Measurements from ENCODE around the gene PLEKHA5.

PLEKHA5 gene

GRCh38 chr12:19125325-19125724 is 4.2 kb upstream of the PLEKHA5 start:
- no peak for TF ChIP-seq CTCF (IDR thresholded peaks at IDR 0.05; ENCODE audit: extremely low read depth, insufficient read depth, missing control alignments)
- DNase-seq (ENCODE audit: low spot score): no peak
- in situ Hi-C loops (cut with MboI; ENCODE audit: low pct_unique_long_range_greater_than_20kb, low sequenced_read_pairs, unreplicated experiment): no loop called here

GRCh38 chr12:19127270-19127669 is 2.3 kb upstream of the PLEKHA5 start:
- no peak for DNase-seq (ENCODE audit: low spot score)
- in situ Hi-C loops (cut with MboI; ENCODE audit: low pct_unique_long_range_greater_than_20kb, low sequenced_read_pairs, unreplicated experiment): no loop called here
- no peak for TF ChIP-seq CTCF (IDR thresholded peaks at IDR 0.05; ENCODE audit: extremely low read depth, insufficient read depth, missing control alignments)

GRCh38 chr12:19128485-19128884 is 1.0 kb upstream of the PLEKHA5 start:
- no peak for TF ChIP-seq CTCF (IDR thresholded peaks at IDR 0.05; ENCODE audit: extremely low read depth, insufficient read depth, missing control alignments)
- in situ Hi-C loops (cut with MboI; ENCODE audit: low pct_unique_long_range_greater_than_20kb, low sequenced_read_pairs, unreplicated experiment): no loop called here
- DNase-seq (ENCODE audit: low spot score): no peak

- TF ChIP-seq CTCF (IDR thresholded peaks at IDR 0.05; ENCODE audit: extremely low read depth, insufficient read depth, missing control alignments): no peak
- in situ Hi-C loops (cut with MboI; ENCODE audit: low pct_unique_long_range_greater_than_20kb, low sequenced_read_pairs, unreplicated experiment): no loop called here
- no peak for DNase-seq (ENCODE audit: low spot score)
Measured at GRCh38 chr12:19129122-19129485, 429 bp upstream of the PLEKHA5 start.

GRCh38 chr12:19130224-19131024 is 891 bp downstream of the PLEKHA5 start:
- peak; percentile 27 for DNase-seq (ENCODE audit: low spot score)
- in situ Hi-C loops (cut with MboI; ENCODE audit: low pct_unique_long_range_greater_than_20kb, low sequenced_read_pairs, unreplicated experiment): no loop called here
- TF ChIP-seq CTCF (IDR thresholded peaks at IDR 0.05; ENCODE audit: extremely low read depth, insufficient read depth, missing control alignments): no peak

- in situ Hi-C loops (cut with MboI; ENCODE audit: low pct_unique_long_range_greater_than_20kb, low sequenced_read_pairs, unreplicated experiment): no loop called here
- no peak for TF ChIP-seq CTCF (IDR thresholded peaks at IDR 0.05; ENCODE audit: extremely low read depth, insufficient read depth, missing control alignments)
- no peak for DNase-seq (ENCODE audit: low spot score)
Measured at GRCh38 chr12:19131025-19131444, 1.5 kb downstream of the PLEKHA5 start.
